Fibroblast of gingiva (primary cell): ENCODE measurements around the gene PRDX1.
"Not testable (repeated sequence)": the region's sequence is repeated elsewhere in the genome, so short reads cannot be mapped to it uniquely, and the experiment has no call there.

Source experiments
- DNase-seq: peaks from one replicate; pipeline ENCODE4 v3.0.0-alpha.2; 2011; ENCODE audit warnings: low read depth

PRDX1 gene

GRCh38 chr1:45535988-45536766, 14.5 kb upstream of the PRDX1 start:
- no peak for DNase-seq

- DNase-seq, result no peak
Observed at GRCh38 chr1:45531873-45532272, 10.2 kb upstream of the PRDX1 start.

DNA sequence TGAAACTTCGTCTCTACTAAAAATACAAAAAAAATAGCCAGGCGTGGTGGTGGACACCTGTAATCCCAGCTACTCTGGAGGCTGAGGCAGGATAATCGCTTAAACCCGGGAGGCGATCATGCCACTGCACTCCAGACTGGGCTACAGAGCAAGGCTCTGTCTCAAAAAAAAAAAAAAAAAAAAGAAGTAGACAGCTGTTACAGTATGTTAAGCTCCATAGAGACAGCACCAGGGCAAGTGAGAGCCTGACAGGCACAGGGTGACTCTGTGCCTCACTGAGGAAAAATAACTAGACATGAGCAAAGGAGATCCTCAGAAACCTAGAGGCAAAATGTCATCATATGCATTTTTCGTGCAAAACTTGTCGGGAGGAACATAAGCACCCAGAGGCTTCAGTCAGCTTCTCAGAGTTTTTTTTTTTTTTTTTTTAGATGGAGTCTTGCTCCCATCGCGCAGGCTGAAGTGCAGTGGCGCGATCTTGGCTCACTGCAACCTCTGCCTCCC, 9.0 kb upstream of the PRDX1 start:
- DNase-seq, result no peak

- no peak for DNase-seq
Observed at GRCh38 chr1:45526135-45526644, 4.5 kb upstream of the PRDX1 start.

GRCh38 chr1:45523975-45524374, 2.3 kb upstream of the PRDX1 start:
- DNase-seq, result not testable (repeated sequence)

- DNase-seq, result not testable (repeated sequence)
Observed at GRCh38 chr1:45523516-45523915, 1.8 kb upstream of the PRDX1 start.

- no peak for DNase-seq
Observed at GRCh38 chr1:45522324-45523104, 830 bp upstream of the PRDX1 start.

GRCh38 chr1:45519774-45520173, 1.9 kb downstream of the PRDX1 start:
- not testable (repeated sequence) for DNase-seq

GRCh38 chr1:45518910-45519309, 2.8 kb downstream of the PRDX1 start:
- no peak for DNase-seq

GRCh38 chr1:45518366-45518765, 3.3 kb downstream of the PRDX1 start:
- DNase-seq, result not testable (repeated sequence)

DNA sequence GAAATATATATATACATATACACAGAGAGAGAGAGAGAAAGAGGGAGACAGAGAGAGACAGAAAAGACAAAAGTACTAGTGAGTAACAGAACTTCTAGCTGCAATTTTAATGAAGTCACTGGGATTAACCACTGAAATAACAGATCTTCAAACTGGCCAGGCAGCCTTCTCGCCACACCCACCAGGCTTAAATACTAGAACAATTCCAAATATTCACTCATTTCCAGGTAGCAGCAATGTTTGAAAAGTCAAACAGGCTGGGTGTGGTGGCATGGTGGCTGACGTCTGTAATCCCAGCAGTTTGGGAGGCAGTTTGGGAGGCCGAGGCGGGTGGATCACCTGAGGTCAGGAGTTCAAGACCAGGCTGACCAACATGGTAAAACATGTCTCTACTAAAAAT, 5.2 kb downstream of the PRDX1 start:
- no peak for DNase-seq

GRCh38 chr1:45516036-45516435, 5.6 kb downstream of the PRDX1 start:
- no peak for DNase-seq

GRCh38 chr1:45513532-45514260, 8.0 kb downstream of the PRDX1 start:
- not testable (repeated sequence) for DNase-seq

DNA sequence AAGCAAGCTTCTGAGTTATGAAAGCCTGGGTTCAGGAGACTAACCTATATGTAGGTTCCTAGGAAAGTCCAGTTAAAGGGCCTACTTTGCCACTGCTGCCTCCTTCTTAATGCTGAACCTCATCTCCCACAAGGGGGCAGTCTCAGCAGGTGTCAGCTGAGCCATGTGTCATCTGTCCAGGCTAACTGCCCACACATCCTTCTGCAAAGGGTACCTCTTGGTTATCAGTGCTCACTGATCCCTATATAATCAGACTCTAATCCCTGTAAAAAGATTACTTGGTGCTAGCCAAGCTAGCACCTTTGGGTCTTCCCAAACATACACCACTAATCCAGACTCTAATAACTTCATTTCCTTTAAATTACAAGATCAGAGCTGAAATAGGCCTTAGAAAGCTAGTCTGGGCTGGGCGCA, 9.0 kb downstream of the PRDX1 start:
- DNase-seq, result peak; percentile 41

GRCh38 chr1:45510972-45511527, 10.6 kb downstream of the PRDX1 start:
- no peak for DNase-seq

DNA sequence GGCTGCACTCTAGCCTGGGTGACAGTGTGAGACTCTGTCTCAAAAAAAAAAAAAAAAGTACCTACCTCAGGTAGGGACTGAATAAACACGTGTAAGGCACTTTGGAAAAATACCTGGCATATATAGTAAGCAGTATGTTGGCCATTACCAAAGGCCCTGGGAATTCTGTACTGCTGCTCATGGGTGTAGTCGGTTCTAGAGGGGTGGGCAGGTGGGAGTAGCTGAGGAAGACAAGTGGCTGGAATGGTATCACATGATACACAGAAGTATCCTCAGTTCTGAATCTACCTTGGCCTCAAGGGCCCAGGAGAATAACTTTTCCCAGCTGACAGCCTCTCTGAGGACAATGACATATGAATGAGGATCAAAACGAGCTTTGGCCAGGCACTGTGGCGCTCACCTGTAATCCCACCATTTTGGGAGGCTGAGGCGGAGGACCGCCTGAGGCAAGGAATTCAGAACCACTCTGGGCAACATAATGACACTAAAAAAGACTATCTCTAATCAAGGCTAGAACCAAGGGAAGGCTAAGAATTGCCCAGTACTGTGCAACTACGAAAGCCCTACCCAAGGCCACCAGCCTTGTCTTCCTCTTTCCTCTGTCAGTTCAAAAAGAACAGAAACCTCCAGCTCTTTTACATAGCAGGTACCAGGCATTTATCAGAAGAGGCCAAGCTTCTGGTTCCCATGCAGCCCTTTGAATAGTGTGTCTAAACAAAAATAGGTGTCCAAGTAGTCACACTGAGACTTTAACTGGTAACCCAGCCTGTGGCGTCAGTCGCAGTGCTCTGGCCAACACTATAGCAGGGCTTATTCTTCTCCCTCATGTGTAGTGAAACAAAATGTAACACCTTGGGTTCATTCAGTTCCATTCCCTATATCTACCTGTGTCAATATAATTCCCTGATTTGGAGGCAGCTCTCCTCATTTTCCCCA, 11.4 kb downstream of the PRDX1 start:
- DNase-seq, result no peak

GRCh38 chr1:45508295-45509151, 13.2 kb downstream of the PRDX1 start:
- DNase-seq, result peak; percentile 28

- DNase-seq, result no peak
Observed at GRCh38 chr1:45507893-45508292, 13.8 kb downstream of the PRDX1 start.

DNA sequence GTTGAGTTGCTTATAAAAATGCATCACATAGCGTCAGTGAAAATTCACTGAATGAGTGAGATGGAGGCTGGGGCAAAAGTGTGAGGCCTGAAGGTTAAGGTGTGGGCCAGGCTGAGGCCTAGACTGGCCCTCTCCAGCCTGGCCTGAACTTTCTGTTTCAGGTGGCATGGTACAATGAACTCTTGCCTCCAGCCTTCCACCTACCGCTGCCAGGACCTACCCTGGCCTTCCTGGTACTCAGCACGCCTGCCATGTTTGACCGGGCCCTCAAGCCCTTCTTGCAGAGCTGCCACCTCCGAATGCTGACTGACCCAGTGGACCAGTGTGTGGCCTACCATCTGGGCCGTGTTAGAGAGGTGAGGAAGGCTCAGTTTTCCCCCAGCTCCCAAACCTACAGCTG, 14.5 kb downstream of the PRDX1 start:
- no peak for DNase-seq
